NCI-H1105 treated with DMSO at 0.1 percent for 48 hours (cell line): ENCODE measurements around the gene ASB8.
"Not testable (repeated sequence)": the region's sequence is repeated elsewhere in the genome, so short reads cannot be mapped to it uniquely, and the experiment has no call there.

Source experiments
- DNase-seq: peaks from one replicate; lab custom pipeline; 2025; lab: John Stamatoyannopoulos, UW

Gene ASB8

DNA sequence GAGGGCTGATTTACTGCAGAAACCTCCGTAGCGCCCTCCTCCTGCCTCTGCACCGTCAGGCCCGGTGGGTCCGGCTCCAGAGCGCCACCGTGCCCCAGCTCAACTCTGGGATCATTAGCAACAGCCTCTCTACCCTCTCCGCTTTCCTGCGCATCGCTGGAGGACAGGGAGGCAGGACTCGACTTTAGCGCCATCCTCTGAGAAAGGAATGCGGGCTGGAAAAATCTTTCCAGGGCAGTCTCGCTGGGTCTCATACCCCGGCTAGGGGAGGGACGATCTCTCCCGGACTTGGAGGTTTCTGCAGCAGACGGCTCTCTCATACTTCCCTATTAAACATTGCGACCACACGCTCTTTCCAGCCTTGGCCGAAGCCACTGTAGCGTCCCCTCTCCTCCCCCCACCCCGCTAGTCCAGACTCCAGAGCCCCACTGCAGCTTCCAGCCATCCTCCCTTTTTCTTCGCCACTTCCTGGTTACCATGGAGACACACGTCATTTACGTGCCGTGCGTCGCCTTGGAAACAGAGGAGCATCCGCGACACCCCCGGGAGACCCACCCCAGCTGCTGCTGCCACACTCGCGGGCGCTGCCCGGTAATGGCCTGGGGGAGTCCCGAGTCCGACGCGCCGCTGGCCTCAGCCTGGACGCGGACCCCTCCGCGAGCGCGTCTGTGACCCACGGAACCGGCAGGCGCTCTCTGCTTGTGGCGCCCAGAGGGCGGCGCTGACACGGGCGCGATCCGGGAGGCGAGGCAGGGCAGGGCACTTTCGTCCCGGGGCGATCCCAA, 26.0 kb upstream of the ASB8 start, which contains the start of gene CCDC184:
TSS of gene CCDC184 (plus strand) at position 554 of the 785 bp plus-strand sequence. CDS start 479 bp downstream, outside the sequence.
- peak; percentile 89 for DNase-seq

DNA sequence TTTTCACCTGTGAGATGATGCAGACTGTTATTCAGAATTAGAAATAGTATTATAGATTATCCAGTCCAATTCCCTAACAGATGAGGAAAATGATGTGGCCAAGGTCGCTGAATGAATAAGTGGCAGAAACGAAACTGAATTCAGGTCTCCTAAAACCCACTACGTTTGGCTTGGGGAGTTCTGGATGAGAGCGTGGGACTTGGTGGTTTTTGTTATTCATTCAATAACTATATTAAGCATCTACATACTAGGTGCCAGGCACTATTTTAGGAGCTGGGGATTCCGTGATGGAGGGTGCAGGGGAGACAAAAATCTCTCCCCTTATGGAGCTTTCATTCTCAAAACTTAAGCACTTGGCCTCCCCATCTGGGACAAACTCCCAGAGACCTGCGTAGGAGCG, 25.3 kb upstream of the ASB8 start:
- DNase-seq = no peak

DNA sequence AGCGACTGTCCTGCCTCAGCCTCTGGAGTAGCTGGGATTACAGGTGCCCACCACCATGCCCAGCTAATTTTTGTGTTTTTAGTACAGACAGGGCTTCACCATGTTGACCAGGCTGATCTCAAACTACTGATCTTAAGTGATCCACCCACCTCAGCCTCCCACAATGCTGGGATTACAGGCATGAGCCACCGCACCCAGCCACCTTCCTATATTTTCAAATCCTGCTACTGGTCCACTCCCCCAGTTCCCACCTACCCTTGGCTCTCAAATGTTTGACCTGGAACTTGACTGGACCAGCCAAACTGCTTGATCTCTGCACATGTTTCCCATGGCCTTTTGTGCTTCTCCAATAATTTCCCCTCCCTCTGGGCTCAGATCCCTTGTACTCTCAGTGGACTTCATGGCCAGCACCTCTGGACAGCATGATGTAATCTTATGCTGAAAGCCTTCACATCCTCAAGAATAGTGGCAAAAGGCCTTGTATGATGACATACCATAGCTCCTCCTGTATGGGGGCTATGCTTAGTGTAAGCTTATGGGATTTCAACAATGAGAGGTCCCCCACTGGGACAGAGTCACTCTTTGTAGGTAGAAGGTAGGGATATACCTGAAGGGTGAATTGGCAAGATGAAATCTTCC, 23.7 kb upstream of the ASB8 start:
- no peak for DNase-seq

DNA sequence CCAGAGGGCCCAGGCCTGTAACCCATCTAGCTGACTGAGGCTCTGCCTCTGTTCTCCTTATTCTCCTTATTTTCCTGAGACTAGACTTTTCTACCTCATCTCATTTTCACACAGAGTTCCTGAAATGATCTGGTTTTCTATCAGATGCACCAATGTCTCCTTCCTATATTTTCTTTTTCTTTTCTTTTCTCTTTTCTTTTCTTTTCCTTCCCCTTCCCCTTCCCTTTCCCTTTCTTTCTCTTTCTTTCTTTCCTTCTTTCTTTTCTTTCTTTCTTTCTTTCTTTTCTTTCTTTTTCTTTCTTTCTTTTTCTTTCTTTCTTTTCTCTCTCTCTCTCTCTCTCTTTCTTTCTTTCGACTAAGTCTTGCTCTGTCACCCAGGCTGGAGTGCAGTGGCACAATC, 23.1 kb upstream of the ASB8 start:
- no peak for DNase-seq

DNA sequence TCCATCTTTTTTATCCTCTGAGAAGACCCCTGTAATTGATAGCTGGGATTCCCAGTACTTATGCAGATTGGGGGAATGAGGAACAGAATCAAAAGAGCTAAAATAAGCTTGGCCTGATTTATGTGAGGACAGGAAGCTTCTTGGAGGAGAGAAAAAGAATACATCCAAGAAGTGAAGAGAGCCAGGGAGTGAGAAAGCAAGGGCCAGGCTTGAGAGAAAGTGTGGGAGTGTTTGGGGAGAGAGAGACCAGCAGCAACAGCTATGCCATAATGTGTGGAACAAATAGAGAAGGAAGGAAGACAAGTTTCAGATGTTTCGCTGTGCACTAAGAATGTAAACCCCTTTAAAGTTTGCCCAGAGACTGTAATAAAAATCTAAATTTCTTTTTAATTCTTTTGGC, 22.2 kb upstream of the ASB8 start:
- DNase-seq = no peak

DNA sequence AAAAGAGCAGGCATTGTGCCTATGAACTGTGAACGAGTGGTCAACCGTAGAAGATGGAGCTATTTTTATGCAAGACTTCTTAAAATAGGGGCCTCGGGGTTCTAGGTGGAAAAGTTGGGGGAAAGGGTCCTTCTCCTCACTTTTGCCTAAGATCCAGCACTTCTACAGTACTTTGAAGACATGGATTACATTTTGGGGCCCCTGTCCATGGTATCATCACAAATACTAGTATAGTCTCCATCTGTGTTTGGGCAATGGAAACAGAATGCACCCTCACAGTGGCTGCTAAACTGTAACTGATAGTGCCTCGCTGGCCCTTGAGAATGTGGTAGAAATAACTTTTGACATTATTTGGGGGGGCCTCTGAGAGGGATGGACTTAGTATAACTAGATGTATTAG, 20.7 kb upstream of the ASB8 start:
- DNase-seq = no peak

DNA sequence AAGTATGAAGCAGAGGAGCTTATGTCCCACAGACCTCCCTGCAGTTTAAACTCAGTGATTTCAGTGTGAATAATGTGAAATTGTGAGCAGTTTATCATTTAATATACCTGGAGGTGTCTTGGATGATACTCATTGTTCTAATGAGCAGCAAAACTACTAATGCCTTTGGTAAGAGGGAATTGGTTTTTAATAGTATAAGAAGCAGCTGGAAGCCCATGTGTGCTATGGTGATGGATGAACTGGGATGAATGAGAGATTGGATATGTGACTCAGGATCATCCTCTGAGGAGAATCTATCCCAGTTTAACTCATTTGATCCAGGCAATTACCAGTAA, 19.1 kb upstream of the ASB8 start:
- DNase-seq = no peak

DNA sequence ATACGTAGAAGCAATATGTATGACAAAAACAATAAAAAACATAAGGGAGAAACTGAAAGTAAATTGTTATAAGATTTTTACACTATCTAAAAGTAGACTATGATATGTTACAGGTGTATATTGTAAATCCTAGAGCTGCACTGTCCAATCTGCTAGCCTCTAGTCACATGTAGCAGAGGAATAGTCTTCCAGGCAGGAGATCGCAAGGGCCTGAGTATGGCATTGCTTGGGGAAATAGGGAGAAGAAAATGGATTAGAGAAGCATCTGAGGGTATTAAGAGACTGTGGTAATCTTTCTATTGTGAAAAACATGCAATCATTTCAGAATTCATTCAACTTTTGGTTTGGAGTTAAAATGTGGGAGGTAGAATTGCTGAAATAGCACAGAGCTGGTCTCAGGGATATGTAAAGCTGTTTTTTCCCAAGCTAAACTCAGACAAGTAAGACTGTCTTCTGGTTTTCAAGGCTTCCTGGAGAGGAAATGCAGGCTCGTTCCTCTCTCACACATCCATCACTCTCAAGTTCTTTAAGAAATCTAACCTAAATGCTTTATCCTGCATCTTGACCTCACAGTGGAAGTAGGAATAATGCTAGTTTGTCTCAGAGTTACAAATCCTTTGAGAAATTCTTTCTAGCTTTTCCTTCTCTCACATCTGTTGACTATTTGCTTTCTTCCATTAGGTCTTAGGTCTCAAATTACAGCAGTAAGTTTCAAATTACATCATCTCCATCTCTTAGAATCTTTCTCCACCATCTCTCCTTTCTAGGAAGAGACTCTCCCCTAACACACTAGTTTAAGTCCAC, 18.5 kb upstream of the ASB8 start:
- DNase-seq = no peak

DNA sequence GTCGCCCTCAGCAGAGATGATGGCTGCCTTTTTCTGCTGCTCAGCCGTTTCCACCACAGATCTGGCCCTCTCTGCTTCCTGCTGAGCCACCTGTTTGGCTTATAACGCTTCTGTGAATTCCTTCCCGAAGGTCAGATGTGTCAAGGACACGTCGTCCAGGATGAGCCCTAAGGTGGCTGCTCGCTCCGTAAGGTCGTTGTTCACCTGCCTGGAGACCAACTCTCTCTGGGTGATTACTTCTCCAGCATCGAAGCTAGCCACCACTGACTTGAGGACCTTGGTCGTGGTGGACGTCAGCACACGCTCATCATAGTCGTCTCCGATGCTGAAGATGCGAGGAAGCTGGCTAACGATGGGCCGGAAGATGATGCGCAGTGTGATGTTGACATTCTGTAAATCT, 11.7 kb upstream of the ASB8 start:
- DNase-seq = no peak

DNA sequence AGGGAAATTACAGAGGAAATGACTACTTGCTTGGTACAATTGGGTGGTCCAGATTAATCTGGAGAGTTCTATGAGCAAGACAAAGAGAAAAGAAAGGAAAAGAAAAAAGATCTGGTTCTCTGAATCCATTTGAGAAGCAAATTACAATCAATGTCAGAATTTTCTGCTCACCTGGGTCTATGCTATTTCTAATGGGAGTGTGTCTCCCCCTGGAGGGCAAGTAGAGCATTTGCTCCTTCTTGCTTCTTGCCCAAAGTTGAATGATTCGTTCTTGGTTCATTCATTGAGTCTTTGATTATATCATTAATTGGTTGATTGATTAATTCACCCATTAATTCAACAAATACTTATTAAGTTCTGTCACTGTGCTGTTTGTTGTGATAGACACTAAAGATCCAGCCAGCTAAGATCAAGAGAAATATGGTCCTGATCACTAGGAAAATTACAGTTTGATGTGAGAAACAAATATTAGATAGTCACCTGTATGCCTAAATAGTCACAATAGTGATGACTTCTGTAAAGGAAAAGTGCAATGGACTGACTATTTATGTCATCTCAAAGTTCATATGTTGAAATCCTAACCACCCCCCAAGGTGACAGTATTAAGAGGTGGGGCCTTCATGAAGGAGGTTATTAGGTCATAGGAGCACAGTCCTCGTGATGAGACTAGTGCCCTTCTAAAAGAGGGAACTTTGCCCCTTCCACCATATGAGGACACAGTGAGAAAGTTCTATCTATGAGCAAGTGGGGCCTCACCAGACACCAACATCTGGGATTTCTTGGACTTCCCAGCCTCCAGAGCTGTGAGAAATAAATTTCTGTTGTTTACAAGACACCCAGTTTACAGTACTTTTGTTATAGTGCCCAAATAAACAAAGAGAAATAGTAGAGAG, 8.0 kb upstream of the ASB8 start:
- DNase-seq = peak; percentile 67

DNA sequence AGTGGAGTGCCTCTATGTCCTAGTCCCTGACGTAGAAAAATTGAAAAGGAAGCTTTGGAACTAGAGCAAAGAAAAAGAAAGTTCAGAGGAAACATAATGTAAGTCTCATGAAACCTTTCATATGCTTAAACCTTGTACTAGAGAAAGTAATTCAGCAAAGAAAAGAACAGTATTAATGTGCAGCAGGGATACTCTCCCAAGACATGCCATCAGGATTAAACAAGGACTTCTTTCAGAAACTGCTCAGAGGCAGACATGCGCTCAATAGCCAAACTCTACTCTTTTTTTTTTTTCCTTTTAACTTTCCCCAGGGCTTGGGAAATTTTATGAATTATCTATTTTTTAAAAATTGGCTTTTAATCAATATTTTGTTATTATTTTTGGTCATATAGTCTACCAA, 7.1 kb upstream of the ASB8 start:
- DNase-seq = no peak

DNA sequence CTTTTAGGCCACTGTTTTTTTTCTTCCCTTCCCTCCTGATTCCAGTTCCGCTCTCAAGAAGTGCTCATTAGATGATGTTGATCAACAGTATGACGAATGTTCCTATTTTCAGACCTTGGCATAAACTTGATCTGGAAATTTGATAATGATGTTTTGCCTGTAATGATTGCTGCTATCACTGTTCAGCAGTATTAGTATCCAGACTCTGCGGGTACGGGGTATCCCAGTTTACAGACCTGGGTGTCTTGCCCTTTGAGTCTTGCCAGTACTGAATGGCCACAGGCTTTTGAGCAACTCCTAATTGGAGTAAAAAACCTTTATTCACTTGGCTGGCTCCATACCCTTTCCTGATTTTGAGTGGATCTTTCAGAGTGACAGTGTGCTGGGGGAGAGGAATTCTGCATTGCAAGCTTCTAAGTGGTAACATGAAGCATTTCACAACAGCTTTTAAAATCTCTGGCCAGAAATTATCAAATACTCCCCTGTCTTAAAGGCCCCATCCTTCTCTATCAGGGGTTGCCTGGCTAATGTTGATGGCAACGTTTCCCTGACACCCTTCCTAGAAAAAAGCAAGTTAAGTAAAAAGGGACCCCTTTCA, 5.9 kb upstream of the ASB8 start:
- DNase-seq = no peak

DNA sequence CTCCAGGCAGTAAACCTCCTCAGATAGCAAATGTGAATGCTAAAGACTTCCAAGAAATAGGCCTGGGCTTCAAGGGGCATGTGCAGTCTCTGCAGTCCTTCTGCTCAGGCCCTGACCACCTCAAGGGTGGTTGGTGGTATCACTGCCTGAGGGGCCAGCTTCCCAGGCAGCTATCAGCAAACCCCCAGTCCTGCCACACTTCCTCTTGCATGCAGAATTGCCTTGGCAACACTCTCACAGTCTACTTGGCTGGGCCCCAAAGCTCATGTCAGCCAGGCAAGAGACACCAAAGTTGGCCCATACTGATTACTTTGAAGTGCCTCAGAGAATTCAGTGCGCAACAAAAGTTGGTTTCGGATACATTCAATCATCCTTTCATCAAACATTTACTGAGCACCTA, 3.5 kb upstream of the ASB8 start:
- no peak for DNase-seq

DNA sequence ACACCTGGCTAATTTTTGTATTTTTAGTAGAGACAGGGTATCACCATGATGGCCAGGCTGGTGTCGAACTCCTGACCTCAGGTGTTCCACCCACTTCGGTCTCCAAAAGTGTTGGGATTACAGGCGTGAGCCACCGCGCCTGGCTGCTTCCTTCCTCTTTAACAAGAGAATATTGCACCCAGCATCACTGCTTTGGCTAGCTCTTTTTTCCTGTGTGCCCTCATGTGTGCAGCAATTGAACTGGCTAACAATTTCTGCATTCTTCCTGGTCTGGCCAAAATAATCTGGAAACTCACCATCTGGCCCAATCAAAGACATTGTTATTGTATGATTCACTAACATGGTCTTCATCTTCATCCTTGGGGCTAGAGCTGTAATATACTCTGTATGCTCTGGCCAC, 2.7 kb upstream of the ASB8 start:
- DNase-seq = no peak

DNA sequence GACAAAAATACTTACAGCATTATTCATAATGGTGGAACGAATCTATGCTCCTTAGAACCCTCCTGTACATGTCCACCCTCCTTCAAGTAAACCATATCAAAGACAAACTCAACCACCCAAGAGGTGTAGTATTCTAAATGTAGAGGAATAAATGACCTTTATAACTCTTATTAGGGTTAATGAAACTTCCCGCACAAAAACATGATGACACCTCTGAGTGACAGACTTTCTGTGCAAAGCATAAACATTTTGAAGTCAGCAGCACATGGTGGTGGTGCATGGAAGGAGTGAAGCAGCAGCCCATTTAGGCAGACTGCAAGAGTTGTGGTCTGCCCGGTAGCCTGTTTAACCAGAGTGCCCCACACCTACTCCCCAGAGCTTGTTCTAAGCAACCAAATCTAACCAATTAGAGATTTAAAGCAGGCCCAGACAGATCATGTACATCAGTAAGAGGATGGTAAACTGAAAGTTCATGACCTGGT, 615 bp upstream of the ASB8 start:
- DNase-seq = no peak

DNA sequence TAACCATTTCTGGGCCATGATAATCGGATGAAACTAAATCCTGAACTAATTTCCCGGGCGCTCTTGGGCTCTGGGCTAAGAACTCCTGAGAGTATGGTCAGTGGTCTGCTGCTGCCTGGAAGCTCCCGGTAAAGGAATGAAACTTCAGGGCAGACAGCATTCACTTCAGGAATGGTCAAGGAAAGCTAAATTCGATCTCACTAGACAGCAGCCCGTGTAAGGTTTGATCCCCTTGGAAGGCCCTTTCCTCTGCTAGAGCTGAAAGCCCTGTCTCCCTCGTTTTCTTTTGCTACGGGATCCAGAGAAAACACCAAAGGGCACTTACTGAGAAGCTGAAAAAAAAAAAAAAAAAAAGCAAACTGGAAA, 680 bp downstream of the ASB8 start:
- DNase-seq = peak; percentile 41

DNA sequence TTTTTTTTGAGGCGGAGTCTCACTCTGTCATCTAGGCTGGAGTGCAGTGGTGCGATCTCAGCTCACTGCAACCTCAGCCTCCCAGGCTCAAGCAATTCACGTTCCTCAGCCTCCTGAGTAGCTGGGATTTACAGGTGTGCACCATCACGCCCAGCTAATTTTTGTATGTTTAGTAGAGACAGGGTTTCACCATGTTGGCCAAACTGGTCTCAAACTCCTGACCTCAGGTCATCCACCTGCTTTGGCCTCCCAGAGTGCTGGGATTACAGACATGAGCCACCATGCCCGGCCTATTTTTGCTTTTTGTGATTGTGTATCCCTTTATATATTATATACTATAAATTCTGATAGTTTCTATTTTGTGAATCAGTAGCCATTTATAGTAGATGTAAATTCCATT, 1.5 kb downstream of the ASB8 start:
- DNase-seq = not testable (repeated sequence)

DNA sequence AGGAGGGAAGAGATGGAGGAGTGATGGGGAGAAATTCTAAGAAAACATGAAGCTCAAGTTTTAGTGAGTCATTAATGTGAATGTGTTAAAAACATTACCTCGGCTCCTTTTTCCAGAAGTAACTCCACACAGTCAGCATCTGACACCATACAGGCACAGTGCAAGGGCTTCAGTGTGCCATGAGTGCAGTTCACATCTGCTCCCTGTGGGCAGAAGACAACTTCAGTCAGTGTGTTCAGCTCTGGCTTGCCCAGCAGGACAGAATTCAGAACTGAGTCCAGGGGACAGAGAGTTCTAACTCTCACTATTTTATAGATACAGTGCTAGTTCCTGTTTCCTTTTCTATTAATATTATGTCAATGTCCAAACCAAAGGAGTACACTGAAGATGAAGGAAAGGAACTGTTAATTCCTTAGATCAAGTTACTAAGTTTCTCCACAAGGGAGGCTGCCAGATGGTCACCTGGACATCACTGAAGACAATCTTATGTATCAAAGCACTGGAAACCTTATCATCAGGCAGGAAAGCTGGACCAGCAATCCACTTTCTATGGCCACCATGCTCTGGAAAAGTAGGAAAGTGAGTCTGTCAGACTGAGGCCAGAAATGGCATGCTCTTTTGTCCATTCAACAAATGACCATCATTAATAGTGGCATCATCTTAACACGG, 6.1 kb downstream of the ASB8 start:
- no peak for DNase-seq

DNA sequence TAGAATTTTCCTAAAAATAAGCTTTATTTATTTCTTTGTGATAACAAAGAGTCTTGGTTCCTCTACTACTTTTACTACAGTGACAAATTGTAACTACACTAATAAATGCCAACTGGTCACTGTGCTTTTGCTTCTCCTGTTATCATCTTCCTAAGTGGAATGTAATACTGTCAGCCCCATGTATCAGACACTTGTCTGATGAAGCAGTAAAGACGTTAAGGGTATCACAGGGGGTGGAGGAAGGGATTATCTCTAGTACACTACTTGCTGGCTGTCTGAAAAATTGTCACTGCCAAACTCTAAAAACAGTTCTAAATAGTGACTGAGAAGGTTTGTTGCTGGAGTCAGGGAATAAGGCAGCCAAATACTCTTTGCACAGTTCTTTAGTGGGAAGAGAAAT, 11.3 kb downstream of the ASB8 start:
- DNase-seq = no peak

DNA sequence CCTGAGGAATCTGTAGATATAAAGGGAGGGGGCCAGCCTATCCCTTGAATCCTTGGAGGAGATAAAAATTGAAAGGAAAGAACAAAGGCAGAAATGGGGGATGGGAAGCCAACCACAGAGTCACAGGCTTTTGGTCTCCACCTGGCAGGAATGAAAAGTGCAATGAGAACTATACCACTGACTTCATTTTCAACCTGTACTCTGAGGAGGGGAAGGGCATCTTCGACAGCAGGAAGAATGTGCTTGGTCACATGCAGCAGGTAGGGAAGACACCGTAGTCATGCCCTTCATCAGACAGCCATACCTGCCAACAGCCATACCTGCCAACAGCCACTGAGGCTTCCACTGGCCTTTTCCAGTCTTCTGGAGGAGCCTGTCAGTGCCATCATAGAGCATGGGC, 13.4 kb downstream of the ASB8 start:
- no peak for DNase-seq
